ENCODE measurements around the gene C3orf62.
"Not testable (repeated sequence)": the region's sequence is repeated elsewhere in the genome, so short reads cannot be mapped to it uniquely, and the experiment has no call there.

The C3orf62 gene

DNA sequence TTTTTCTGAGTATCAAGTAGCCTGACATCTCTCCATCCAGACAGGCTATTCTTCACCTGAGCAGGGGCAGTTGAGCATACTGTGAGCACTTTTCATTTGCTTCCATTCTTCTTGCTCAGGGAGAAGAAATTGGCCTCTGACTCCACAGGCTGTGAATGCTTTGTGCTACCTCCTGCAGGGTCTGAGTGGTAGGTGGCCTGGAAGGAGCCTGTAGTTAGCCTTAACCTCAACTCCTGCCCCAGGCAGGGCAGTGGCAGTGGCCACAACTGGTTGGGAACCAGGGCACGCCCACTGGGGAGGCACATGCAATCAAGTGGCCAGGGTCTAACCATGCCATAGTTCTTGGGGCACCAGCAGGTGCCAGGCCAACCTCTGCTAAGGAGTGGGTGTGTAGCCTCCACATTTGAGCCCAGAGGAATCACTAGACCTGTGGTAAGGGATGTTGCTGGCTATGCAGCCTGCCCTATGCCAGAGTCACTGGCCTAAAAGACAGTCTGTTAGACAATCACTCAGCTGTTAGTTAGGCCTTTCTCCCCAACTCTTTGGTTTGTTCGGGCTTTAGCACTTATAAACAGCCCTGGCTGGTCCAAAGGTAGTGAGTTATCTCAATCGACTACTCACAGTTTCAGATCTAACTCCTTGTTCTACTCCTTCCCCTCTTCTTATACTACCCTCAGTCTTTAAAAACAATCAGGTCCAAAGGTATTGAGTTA is 7.4 kb downstream of the C3orf62 start:
- DNase-seq (ENCODE audit: low read depth in 2 of 2) = no peak

DNA sequence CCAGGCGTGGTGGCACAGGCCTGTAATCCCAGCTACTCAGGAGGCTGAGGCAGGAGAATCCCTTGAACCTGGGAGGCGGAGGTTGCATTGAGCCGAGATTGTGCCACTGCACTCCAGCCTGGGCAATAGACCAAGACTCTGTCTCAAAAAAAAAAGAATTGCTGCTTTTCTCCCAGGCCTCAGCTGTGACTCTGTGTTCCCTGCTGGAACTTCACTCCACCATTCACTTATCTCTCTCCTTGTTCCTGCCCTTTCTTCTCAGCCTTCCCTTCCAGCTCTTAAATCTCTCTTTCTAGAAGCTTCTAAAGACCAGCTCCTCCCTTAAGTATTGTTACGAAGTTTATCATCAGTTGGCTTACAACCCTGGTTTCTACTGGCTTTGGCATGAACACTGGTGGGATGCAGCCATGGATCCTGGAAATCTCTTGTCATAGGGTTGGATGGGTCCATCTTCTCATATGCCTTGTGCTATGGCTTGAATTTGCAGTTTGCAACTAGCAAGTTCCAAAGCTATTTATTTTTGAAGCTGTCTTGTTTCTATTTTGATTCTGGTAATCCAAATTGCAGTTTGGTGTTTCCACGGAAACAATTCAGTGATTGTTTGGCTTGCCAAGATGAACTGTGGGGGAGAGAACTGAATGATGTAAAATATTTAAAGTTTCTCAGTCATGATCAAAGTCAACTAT is 10.5 kb downstream of the C3orf62 start:
- no peak for DNase-seq (ENCODE audit: low read depth in 2 of 2)

DNA sequence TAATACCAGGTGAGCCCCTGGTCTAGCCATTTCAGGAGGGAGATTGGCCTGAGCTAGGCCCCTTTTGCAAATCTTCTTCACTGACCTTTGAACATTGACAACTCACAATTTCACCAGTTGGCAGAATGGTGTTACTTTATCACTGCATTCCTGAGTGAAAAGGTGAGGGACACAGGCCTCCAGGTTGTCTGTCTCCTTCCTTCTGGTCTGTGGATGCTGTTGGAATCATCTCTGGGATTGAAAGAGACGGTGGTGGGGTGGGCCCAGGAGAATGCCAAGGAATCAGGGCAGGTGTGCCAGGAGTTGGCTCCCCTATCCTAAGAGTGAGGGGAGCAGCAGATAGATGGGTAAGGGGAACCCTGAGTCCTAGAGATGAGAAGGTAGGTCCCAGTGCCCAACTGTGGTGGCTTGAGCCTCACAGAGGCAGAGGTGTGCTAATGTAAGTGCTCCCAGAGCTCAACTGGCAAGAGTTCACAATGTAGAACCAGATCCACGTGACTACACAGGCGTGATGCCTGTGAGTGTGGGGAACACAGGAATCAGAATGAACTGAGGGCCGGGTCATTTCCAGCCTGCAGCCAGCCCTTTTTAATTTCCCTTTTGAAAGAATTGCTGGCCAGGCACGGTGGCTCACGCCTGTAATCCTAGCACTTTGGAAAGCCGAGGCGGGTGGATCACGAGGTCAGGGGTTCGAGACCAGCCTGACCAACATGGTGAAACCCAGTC is 11.2 kb downstream of the C3orf62 start:
- DNase-seq (ENCODE audit: low read depth in 2 of 2) = no peak

DNA sequence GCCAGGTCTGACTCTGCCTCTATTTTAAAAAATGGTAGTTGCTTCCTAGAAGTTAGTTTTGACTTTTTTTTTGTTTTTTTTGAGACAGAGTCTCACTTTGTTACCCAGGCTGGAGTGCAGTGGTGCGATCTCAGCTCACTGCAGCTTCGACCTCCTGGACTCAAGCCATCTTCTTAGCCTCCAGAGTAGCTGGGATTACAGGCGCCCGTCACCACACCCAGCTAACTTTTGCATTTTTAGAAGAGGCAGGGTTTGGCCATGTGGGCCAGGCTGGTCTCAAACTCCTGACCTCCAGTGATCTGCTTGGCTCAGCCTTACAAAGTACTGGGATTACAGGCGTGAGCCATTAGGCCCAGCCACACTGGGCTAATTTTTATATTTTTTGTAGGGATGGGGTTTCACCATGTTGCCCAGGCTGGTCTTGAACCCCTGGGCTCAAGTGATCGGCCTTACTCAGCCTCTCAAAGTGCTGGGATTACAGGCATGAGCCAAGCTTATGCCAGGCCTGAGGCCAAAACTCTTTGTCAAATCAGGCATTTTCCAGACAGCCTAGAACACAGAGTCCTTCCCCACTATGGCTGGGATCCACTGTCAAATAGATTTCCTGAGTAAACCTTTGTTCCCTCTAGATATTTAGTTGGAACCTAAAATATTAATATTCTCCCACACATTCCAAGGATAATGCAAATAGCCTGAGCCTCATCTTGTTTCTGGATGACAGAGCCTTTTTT is 13.7 kb downstream of the C3orf62 start:
- DNase-seq (ENCODE audit: low read depth in 2 of 2) = no peak

DNA sequence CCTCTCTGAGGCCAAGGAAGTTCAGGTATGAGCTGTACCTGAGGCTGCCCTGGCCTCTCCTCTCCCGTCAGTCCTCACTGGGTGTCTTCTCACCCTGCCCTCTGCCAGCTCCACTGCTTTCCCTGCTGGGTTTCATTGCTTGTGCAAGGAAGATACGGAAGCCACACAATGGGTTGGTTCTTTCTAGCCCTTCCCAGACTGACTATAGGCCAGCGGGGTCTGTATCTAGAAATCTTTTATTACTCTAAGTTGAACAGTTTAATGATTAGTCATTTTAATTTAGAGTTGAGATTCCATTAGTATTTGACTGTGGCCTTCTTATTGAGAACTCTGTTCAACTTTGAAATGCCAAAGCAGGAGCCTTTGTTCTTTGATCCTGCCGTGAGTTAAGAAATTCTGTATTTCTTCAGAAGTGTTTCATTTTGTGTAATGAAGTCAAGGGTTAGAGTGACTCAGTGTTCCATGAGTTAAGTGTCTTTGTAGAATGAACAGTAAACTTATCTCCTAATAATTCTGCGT is 16.2 kb downstream of the C3orf62 start:
- DNase-seq (ENCODE audit: low read depth in 2 of 2) = no peak

DNA sequence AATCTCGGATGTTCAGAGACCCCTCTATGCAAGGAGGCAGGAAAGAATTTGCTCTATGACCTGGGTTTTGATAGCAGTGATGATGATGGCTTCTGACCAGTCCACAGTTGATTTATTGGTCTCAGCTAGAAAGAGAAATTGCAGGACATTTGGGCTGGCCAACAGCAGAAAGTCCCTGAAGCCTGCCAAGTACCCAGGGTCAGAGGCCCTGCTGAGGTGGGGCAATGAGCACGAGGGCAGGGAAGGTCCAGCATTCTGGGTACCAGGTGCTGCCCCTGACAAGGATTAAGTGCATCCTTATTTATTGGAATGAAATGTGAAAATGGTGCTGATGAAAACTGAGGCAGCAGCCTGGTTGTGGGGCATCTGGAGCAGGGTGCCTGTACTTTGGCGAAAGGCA is 19.8 kb downstream of the C3orf62 start:
- no peak for DNase-seq (ENCODE audit: low read depth in 2 of 2)

DNA sequence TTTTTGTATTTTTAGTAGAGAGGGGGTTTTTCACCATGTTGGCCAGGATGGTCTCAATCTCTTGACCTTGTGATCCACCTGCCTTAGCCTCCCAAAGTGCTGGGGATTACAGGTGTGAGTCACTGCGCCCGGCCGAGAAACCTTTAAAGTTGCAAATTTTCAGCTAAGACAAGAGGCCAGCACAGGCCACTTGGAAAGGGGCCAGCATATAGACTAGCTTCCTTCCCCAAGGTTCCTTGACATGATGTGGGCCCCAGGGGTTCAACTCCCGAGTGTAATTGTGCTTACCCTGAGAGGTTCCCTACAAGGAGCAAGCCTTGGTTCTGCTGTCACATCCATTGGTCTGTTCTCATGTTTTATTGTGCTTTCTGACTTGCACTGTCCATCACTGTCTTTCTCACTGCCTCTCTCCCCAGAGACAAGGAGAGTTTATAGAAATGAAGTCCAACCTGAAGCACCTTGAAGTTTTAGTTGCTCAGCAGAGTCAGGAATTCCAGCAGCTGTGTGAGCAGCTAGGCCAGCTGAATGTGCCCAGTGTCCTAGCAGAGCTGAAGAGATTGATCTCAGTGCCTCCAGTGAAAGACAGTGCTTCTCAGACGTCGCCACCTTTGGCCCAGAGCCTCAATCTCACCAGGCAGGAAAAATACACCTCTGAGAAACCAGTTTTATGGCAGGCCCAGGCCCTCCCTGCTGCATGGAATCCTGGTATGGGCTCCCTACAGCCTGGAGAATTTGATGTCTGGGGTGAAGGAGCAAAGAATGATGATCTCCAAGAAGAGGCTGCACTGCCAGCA is 21.1 kb downstream of the C3orf62 start:
- no peak for DNase-seq (ENCODE audit: low read depth in 2 of 2)

DNA sequence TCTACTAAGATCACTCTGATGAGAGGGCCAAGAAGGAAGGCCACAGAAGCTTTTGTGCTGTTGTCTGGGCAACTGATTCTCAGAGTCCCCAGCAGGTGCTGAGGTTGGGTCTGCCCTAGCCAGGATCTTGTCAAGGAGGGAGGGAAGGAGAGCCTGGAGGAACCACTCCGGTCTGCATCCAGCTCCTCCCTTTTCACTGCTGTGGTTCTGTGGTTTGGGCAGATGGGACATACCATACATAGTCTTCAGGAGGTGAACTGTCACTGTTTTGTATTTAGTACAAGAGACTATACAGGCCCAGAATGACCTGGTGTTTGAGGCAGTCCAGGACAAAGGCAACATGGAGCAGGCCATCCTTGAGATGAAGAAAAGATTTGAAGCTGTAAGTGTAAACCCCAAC is 21.9 kb downstream of the C3orf62 start:
- DNase-seq (ENCODE audit: low read depth in 2 of 2) = no peak

DNA sequence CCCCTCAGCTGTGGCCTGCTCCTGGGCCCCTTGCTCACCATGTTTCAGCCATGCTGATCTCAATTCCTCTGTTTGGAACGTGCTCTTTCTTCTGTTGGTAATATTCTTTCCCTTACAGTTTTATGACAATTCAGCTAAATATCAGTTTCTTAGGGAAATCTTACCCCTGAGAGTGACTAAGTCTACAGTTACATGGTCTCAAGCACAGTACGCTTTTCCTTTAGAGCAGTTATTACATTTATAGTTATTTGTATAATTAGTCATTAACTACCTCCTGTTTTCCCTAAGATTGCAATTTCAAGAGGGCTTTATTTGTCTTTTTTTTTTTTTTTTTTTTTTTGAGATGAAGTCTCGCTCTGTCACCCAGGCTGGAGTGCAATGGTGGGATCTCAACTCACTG is 23.5 kb downstream of the C3orf62 start:
- no peak for DNase-seq (ENCODE audit: low read depth in 2 of 2)

DNA sequence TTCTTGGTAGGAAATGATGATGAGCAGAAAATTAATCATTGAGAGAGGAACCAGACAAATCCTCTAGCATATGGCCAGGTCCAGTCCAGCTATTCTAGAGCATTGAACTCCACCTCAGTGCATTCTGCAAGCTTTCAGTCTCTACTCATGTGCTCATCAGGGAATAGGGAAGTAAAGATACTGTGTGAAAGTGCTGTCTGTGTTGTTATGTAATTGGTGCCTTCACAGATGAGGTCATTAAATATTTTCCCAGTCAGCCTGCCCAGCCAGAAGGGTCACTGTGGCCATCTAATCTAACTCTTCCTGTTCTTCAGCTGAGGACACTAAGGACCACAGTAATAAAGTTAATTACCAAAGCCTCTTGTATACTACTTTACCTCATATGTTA is 28.2 kb downstream of the C3orf62 start:
- no peak for DNase-seq (ENCODE audit: low read depth in 2 of 2)

DNA sequence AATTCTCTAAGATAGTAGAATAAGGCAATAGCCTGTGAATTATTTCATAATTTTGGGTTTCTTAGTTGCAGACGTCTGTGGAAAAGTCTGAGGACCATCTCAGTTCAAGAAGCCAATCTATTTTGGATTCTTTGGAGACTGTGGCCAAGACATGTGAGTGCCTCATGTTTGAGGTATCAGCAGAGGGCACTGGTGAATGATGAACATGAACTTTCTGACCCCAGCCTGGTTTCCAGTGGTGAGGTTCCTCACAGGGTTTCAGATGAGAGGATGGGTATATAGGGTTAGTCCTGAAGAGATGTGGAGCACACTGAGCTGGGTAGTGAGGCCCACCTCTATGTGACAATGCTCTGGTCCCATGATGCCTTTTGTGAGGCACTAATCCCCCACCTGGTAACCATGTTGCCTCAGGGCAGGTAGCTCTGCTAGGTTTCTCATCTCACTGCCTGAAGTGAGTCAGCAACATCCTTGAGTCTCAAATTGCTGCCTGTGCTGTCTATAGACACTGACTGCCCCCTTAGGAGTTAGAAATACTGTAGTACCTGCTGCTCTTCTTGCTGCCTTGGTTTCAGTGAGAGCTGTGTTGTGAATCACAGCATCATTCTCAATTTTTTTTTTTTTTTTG is 32.3 kb downstream of the C3orf62 start:
- no peak for DNase-seq (ENCODE audit: low read depth in 2 of 2)

DNA sequence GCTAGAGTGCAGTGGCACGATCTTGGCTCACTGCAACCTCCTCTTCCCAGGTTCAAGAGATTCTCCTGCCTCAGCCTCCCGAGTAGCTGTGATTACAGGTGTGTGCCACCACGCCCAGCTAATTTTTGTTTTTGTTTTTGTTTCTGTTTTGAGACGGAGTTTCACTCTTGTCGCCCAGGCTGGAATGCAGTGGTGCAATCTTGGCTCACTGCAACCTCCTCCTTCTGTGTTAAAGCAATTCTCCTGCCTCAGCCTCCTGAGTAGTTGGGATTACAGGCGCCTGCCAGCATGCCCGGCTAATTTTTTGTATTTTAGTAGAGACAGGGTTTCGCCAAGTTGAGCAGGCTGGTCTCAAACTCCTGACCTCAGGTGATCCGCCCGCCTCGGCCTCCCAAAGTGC is 36.9 kb downstream of the C3orf62 start:
- DNase-seq (ENCODE audit: low read depth in 2 of 2) = not testable (repeated sequence)

DNA sequence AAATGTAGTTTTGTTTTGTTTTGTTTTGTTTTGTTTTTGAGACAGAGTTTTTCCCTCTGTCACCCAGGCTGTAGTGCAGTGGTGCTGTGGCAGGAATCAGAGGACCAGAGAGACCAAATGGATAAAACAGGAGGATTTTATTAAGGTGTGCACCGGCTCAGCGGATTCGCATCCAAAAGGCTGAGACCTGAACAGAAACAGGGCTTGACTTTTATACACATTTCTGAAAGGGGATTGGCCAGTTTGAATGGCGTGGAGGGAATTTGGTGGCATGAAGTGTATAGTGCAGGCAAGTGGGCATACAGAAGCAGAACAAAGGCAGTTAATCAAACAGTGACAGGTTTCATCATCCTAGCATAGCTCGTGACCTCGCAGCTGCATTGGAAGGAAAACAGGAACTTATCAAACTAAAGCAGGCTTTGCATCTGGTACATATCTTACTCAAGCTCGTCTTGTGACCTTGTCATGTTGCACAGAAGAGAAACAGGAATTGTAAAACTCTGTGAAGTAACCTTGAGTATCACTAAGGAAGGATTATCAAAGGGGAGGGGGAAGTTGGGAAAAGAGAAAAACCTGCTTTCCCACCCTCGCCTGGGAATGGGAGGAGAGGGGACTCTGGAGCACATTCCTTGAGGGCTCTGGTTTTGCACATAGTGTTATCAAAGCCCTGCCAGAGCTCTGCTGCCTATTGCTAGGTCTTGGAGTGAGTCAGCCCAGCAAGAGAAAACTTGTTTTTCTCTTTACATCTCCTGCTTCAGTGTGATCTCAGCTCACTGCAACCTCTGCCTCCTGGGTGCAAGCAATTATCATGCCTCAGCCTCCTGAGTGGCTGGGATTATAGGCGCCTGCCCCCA is 38.5 kb downstream of the C3orf62 start:
- no peak for DNase-seq (ENCODE audit: low read depth in 2 of 2)

DNA sequence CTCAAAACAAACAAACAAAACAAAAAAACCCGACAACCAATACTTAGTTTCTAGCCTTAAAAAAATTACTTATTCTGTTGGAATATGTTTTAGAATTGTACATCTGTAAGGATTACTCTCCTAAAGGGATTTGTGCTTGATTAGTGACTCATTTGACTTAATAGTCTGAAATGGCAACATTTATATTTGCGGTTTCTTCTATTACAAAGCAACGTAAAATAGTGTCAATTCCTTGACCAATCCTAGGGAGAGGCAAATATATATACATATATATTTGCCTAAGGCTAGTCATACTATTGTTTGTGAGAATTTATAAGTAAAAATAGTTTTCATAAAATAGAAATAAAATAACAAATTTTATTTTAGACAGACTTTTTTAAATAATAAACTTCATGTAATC is 39.7 kb downstream of the C3orf62 start:
- DNase-seq (ENCODE audit: low read depth in 2 of 2) = no peak

DNA sequence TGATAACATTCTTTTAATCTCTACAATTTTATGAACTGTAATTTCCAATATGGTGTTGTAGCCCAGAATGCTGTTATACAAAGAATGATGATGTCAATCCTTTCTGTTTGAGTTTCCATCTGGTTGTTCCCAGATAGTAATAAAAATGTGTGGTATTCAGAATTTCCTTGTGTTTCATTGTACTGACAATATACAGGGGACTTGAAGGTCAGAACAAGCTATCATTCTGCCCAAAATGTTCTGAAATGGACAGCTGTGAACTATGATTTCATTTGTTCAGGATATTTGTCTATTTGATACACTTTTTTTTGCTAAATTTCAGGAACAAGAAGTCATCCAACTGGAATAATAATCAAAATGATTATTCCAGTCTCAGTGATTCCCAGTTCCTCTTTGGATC is 40.8 kb downstream of the C3orf62 start:
- DNase-seq (ENCODE audit: low read depth in 2 of 2) = no peak

DNA sequence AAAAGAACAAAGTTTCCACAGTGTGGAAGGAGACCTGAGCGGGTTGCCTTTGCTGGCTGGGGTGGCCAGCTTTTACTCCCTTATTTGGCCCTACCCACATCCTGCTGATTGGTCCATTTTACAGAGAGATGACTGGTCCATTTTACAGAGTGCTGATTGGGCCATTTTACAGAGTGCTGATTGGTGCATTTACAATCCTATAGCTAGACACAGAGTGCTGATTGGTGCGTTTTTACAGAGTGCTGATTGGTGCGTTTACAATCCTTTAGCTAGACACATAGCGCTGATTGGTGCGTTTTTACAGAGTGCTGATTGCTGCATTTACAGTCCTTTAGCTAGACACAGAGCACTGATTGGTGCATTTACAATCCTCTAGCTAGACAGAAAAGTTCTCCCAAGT is 48.2 kb downstream of the C3orf62 start:
- not testable (repeated sequence) for DNase-seq (ENCODE audit: low read depth in 2 of 2)

DNA sequence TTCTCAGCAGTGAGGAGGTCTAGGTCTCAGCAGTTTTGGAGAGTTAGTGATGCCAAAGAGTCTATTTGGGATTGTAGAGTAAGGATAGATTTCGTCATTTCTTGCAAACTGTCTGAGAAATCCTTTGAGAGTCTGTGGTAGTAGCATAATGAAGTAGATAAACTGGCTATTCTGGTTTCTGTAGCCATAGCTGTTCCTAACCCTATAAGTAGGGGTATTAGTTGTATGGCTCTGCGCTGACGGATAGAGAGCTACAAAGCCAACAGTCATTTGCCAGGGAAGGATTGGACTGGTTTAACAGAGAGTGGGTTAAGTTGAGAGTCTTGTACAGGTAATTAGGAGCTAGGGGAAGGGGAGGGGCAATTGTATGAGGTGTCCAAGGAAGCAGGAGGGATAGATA is 55.0 kb downstream of the C3orf62 start:
- DNase-seq (ENCODE audit: low read depth in 2 of 2) = no peak

DNA sequence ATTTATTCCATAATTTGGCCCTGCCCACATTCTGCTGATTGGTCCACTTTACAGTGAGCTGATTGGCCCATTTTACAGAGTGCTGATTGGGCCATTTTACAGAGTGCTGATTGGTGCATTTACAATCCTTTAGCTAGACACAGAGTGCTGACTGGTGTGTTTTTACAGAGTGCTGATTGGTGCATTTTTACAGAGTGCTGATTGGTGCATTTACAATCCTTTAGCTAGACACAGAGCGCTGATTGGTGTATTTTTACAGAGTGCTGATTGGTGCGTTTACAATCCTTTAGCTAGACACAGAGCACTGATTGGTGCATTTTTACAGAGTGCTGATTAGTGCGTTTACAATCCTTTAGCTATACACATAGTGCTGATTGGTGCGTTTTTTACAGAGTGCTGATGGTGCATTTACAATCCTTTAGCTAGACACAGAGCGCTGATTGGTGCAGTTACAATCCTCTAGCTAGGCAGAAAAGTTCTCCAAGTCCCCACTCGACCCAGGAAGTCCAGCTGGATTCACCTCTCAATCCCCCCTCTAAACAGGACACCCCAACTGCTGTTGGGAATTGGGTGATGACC is 56.0 kb downstream of the C3orf62 start:
- not testable (repeated sequence) for DNase-seq (ENCODE audit: low read depth in 2 of 2)

DNA sequence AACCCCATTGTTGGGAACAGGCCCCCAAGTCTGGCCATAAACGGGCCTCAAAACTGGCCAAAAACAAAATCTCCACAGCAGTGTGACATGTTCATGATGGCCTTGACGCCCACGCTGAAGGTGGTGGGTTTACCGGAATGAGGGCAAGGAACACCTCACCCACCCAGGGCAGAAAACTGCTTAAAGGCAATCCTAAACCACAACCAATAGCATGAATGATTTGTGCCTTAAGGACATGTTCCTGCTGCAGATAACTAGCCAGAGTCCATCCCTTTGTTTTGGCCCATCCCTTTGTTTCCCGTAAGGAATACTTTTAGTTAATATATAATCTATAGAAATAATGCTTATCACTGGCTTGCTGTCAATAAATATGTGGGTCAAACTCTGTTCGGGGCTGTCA is 57.9 kb downstream of the C3orf62 start:
- no peak for DNase-seq (ENCODE audit: low read depth in 2 of 2)
